Measurements from ENCODE around the gene IMP3.

Gene IMP3

DNA sequence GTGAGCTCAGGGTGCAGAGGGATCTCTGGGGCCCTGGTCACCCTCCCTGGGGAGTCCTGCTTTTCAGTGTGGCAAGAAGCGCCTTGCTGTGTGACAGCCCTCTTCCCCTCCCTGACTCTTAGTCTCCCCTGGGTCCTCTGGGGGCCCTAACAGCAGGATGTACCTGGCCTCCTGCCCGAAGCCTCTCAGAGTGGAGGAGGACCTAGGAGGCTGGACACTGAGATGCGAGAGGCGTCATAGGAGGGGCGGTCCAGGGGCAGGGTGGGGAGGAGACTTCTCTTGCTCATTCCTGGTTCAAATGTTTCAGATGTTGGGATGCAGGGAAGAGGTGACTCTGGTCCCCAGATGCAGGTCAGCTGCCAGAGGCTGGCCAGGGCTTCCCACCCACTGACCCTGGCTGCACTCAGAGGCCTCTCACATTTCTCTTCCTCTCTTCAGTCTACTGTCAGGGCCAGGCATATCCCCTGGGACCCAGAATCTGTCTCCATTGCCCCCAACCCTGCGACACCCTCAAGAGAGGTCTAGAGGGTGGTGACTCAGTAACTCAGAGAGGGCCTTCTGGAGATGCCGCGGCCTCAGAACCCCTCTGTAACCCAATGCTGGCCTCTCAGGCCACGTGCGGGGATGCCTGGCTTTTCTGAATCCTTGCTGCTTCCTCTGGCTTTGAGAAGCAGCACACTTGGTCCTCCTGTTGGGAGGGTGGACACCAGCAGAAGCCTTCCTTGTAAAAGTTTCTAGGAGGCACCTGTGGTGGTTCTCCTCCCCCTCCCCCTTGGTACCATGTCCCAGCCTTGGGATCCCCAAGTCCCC lies 33.6 kb upstream of the IMP3 start:
- in situ Hi-C loops (cut with MboI; ENCODE audit: low sequenced_read_pairs) = no loop called here

DNA sequence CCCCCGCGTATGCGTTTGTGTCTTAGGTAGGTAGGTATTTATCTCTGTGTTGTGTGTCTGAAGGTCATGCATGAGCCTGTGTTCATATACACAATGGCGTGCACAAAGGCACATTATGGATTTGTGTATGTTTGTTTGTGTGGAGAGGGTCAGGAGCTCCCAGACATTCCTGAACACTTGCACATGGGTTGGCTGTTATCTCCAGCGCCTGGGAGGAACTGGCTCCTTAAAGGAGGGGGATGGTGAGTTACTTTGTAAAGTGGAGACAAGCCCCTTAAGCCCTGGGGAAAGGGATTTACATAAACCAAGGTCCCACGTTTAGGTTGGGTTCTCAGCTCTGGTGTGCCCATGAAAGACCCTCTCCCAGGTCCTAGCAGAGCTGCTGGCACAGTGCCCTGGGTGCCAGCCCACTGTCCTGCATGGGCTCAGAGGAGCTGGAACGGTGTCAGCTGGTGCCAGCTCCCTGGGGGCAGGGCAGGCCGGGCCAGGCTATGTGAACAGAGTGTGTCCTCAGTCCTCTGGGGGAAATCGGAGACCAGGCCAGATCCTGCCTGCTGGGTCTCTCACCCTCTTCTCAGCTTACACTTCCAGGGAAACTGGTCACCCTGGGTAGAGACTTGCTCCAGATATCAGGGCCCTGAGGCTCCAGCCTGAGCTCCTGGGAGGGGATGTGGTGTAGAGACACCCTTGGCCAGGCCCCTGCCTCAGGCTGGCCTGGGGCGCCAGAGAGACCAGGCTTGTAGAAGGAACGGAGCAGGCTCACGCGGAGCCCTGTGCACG lies 32.8 kb upstream of the IMP3 start:
- in situ Hi-C loops (cut with MboI; ENCODE audit: low sequenced_read_pairs) = no loop called here

DNA sequence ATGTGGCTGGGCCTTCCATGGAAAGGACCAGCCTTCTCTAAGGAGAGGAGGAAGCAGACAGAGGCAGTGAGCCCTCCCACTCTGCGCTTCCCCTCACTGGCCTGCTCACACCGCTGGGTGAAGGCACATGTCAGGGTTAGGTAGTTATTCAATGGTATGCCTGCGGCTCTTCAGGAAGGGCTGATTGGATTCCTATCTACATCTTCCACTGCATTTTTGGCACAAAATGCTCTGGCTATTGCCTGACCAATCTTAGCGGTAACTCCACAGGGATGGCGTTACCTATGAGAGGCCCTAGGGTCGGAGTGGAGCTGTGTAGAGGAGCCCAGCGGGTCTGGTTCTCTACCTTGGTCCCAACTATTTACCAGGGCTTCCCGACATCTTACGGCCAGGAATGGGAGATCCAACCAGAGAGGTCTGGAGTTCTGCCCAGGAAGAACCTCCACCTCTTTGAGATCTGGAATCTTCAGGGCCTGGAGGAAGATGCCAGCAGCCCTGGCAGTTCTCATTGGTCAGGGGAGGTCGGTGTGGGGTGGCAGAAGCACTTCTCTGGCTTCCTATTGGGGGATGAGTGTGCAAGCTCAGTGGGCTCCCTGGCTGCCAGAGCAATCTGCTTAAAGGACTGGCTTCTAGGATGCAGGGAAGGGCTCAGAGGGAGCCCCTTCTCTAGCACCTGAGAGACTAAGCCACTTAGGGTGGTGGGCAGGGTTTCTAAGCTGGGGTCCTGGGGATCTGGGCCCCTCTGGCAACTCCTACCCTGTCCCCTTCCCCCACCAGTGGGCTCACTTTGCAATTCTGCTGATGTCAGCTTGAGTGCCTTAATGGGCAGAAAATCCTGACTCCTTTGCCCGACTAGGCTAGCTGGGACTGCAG lies 31.9 kb upstream of the IMP3 start:
- in situ Hi-C loops (cut with MboI; ENCODE audit: low sequenced_read_pairs) = no loop called here

DNA sequence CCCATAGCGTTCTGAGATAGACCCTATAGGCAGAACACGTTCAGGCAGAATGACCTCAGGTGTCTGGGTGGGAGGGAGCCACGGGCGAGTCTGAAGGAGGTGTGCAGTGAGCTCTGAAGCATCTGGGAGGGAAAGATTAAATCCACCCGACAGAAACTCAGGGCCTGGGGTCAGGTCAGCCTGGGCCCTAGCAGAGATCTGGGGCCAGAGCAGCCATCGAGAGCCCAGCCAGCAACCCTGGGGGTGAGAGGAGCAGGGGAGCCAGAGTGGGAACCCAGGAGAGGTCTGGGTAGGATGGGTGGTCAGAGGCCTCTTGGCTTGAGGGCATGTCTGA lies 29.8 kb upstream of the IMP3 start:
- in situ Hi-C loops (cut with MboI; ENCODE audit: low sequenced_read_pairs) = no loop called here

DNA sequence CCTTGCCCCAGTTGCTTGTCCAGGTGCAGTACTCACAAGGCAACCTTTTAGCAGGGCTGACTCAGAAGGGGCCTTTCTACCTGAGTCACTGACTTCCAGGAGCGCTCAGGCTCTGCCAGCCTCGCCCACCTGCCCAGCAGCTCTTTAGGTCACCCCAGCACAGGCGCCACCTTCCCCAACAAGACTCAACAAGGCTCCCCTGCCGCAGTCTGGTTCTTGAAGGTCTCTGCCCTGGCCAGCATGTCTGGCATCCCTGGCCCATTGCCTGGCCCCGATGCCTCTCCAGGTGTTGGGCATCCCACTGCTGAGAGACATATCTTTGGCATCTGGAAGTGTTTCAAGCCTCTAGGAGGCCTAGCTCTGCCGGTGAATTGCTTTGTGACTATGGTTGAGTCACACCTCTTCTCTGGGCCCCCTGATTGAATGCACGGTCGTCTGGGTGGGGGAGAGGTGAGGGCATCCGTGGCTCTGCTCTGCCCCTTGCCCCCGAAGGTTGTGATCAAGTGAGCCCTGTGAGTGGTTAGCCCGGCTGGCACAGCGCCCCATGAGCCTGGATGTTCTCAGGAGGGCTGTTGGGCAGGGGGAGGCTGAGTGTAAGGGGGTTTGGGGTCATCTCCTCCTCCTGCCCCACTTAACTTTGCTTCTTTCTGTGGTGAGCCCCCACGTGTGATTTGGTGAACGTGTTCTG lies 29.3 kb upstream of the IMP3 start:
- in situ Hi-C loops (cut with MboI; ENCODE audit: low sequenced_read_pairs) = no loop called here

DNA sequence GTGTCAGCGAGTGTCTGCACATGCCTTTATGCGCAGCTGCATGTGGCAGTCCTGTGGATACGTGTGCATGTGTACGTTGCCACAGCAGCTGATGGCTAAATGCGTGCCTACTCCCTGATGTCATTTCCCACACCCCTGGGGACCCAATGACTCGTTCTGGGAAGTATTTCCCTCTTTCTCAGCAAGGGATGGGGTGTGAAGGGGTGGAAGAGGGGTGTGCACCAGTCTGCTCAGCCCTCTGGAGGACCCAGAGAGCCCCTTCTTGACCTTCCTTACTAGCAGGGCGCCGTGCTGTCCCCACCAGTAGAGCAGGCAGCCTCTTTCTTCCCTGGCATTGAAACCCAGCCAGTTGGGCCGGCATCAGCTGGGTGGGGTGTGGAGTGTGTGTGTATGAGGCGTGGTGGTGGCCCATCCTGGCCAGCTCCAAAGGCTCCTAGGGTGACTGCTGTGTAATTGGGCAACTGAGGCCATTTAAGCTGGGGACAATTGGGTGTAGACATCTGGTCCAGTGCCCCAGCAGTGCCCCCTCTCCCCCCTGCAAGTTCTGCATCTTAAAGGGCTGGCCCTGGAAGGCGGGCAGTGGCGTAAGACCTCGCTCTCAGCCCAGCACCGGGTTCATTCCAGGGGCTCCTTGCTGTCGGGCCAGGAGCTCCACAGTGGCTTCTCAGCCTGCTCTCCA lies 26.9 kb upstream of the IMP3 start:
- in situ Hi-C loops (cut with MboI; ENCODE audit: low sequenced_read_pairs) = no loop called here

DNA sequence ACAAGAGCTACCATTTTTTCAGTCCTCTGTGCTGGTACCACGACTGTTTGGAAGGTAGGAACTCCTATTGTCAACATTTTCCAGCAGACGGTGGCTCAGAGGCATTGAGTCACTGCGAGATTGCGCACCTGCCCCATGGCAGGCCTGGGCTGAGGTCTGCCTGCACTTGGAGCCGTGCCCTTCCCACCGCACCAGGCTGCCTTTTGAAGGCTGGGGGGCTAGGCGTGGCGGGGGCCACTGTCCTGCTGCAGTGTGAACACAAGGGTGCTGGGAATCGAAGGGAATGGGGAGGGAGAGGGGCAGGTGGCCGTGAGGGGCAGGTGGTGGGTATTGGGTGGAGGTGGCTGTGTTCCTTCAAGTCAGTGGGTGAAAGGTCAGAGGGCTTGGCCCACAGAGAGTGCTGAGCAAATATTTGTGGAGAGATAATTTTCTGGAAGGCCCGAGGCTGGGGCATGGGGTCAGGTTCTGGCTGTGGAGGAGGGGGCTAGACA lies 24.0 kb upstream of the IMP3 start:
- in situ Hi-C loops (cut with MboI; ENCODE audit: low sequenced_read_pairs) = no loop called here

DNA sequence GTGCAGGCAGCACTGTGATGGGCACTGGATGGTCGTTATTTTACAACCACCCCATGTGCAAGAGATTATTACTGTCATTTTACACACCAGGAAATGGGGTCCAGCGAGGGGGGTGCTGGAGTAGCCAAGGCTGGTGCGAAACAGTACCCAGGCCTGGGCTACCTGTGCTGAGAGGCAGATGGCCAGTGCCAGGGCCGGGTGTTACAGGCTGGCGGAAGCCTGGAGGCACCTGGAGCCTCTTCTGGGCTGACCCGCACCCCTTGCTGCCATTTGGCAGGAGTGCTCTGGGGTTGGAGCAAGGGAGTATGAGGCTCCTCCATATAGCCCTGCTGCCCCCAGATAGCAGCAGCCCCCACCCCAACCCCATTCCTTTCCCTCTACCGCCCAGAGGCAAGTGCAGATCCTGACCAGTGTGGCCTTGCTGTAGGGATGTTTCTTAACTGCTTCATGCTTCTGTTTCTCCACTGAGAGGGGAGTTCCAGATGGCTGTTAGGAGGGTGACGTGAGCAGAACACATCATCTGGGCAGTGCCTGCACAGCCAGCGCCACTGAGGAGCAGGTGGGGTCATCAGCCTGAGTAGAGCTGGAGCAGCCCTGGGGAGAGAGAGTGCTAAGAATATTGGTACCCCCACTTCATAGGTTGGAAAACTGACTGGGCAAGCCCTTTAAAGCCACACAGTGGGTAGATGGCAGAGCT lies 22.9 kb upstream of the IMP3 start:
- in situ Hi-C loops (cut with MboI; ENCODE audit: low sequenced_read_pairs) = no loop called here

DNA sequence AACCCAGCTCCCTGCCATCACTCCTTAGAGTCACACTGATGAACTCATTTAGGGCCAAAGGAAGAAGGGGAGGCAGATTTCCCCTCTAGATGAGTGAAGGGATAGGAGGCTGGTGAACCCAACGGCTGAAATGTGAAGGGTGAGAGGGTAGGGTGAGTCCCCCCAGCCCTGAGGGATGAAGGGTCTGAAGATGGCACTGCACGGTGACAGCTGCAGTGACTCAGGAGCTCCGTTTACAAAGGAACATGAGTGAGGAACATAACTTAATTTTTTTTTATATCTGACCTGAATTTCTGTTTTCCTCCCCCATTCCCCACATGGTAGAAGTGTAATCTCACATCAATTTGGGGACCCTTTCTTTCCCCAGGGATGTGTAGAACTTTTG lies 21.7 kb upstream of the IMP3 start:
- in situ Hi-C loops (cut with MboI; ENCODE audit: low sequenced_read_pairs) = no loop called here

DNA sequence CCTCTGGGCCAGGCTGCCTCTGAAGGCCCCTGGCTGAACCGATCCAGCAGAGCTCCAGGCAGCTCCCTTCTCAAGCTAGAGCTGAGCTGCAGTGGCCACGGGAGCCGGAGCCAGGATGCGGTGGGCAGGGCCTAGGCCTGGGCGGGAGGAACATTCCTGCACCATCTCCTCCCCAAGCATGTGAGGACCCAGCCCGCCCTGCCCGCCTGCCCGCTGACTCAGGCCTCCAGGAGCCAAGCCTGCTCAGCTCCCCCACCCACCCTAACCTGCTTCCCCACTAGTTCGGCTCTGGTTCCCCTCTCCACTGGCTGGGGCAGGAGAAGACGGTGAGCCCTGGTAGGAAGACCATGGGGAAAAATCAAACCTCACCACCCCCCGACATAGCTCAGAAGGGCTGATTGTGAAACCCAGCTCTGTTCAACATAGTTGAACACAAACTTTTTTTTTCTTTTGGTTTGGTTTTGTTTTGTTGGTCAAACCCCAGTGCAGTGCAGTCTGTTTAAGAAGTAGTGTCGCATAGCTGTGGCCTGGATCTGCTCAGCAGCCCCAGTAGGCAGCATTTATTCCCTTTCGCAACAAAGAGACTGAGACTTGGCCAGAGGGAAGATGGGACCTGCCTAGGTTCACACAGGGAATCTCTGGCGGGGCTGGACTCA lies 21.2 kb upstream of the IMP3 start:
- in situ Hi-C loops (cut with MboI; ENCODE audit: low sequenced_read_pairs) = no loop called here

DNA sequence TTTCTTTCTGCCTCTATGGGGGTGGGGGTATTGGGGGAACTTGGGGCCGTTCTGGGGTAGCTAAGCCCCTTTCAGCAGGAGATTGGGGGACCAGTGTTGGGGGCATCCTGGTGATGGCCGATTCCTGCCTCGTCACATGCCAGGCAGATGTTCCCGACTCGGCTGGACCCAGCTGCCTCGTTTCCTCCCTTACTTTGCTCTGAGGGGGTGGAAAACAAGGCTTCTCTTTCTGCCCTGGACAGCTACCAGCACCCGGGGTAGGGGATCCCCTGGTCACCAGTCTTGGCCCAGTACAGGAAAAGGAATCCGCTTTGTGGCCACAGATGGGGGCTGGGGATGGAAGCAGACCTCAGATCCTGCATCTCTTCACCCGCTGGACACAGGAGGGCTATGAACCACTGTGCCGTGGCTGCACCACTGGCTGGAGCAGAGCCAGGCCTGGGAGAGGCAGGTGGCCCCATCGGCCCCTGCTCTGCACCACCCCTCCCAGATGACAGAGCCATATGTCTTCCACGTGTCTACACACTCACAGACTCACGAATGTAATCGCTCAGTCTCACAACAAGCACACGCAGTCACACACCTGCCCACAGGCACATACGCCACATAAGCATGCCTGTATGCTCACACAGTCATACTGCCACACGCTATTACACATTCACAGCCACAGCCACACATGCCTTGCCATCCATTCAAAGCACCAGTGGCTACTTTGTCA lies 20.1 kb upstream of the IMP3 start:
- in situ Hi-C loops (cut with MboI; ENCODE audit: low sequenced_read_pairs) = no loop called here

DNA sequence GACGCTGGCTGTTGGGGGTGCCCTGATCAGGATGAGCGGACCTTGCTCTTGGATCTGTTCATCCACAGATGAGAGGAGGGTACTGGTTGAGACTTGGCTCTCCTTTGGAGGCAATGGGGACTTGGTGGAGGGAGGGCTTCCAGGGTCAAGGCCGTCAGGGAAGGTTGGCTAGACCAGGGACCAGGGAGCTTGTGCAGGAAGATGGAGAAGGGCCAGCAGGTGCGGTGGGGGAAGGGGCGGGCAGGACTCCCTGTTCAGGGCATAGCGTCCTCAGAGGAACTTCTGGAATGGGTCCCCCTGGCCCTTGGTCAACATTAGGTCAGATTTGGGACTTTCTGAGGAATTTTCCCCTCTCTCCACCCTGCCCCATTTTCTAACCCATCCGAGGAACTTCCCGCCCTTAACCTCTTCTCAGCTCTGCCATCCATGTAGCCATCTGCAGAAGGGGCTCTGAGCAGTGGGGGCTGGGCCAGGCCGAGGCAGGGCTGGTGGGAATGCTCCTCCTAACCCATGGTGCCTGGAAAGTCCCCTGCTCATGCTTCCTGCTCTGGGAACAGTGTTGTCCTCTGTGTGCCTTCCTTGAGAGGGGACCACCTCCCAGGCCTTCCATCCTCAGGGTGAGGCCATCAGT lies 19.2 kb upstream of the IMP3 start:
- in situ Hi-C loops (cut with MboI; ENCODE audit: low sequenced_read_pairs) = no loop called here

DNA sequence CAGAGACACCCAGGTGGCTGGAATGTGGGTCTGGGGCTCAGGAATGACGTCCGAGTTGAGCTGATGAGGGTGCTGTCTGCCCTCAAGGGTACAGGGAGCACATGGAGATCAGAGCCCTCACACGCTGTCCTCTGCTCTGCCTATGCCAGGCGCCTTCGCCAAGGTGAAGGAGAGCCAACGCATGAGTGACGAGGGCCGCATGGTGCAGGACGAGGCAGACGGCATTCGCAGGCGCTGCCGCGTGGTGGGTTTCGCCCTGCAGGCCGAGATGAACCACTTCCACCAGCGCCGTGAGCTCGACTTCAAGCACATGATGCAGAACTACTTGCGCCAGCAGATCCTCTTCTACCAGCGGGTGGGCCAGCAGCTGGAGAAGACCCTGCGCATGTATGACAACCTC lies 16.8 kb upstream of the IMP3 start:
- in situ Hi-C loops (cut with MboI; ENCODE audit: low sequenced_read_pairs) = no loop called here

DNA sequence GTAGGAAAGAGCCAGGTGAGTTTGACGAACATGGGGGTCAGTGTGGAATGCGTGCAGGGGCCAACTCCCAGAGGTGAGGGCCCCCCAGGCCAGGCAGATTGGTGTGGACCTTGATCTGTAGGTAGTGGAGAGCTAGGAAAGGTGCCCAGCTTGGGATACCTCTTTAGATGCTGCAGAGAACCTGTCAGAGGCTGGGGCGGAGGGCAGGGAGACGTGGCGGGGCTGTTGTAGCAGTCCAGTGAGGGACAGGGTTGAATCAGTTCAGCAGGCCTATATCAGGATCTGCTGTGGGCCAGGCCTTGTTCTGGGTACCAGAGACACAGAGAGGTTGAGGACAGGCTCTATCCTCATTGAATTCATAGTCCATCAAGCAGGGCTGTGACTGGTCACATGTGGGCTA lies 16.3 kb upstream of the IMP3 start:
- in situ Hi-C loops (cut with MboI; ENCODE audit: low sequenced_read_pairs) = no loop called here

DNA sequence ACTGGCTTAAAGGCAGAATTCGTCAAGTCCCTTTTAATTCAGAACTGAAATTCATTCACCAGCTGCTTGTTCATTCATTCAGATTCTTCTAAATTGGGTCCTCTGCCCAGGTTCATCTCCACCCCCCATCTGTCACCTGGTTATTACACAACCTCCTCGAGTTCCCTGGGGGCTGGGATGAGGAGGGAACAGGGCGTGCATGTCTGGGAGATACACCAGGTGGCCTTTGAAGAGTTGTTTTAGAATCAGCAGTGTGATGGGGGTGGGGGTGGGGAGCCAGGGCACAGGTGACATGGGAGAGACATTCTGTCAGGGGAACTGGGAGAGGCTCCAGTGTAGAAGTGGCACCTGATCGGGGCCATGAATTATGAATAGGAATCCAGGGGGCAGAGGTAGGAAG lies 15.9 kb upstream of the IMP3 start:
- in situ Hi-C loops (cut with MboI; ENCODE audit: low sequenced_read_pairs) = no loop called here

DNA sequence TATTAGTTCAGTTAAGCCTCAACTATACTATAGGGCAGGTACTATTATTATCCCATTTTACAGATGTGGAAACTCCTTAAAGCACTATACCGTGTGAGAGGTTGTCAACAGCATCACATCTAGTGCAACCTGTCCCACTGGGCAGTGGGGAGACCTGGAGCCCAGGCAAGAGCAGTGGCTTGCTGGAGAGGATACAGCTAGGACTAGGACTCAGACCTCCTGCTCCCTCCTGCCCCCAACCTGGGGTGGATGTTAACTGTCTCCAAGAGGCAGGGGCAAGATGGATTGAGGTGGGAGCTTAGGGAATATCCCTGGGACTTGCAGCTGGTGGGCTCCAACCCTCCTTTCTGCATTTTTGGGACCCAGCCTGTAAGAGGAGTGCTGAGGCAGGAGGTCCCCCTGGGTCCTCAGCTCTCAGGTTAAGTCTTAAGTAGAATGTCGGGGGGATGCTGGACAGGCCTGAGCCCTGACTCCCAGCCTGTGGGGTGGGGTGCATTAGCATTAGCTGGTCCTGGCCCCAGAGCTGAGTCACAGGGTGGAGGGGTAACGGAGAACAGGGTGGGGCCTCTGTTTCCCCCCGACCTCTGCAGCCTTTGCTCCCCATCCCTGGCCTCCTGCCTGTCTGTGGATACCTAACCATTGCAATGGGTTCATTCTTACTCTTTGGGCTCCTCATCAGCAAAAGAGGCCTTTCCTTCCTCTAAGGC lies 14.3 kb upstream of the IMP3 start:
- in situ Hi-C loops (cut with MboI; ENCODE audit: low sequenced_read_pairs) = no loop called here

DNA sequence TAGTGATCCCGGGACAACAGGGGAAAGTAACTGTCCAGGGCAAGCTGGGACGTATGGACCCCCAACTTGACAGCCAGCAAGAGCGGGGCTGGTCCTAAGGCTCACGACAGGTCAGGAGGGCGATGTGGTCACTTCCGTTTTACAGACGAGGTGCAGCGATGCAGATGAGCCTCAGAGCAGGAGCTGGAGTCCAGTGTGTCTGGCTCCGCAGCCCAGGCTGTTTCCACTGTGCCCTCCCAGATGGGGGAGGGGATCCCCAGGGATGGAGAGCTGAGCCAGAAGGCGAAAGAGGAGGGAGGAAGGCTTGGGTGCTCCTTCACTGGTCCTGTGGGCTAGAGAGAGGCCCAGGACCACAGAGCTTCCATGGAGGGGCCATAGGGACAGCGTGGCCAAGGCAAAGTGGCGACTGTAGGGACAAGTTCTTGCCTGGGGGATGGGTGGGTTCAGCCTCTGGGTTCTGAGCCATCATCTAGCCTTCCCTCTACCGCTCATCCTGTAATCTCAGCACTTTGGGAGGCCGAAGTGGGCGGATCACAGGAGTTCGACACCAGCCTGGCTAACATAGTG lies 13.4 kb upstream of the IMP3 start:
- in situ Hi-C loops (cut with MboI; ENCODE audit: low sequenced_read_pairs) = no loop called here
